GM18526 (cell line): ENCODE measurements around the gene FTMT.

Source experiments
- POLR2A ChIP-seq: IDR thresholded peaks from 3 replicates; pipeline ENCODE4 v1.6.1; 2011; ENCODE audit not compliant: insufficient read length; ENCODE audit errors: extremely low read depth

FTMT gene

GRCh38 chr5:121887727-121888126 is 36.0 kb downstream of the FTMT start:
- TF ChIP-seq POLR2A, result no peak

- no peak for TF ChIP-seq POLR2A
Measured at GRCh38 chr5:121890297-121890858, 38.7 kb downstream of the FTMT start.

DNA sequence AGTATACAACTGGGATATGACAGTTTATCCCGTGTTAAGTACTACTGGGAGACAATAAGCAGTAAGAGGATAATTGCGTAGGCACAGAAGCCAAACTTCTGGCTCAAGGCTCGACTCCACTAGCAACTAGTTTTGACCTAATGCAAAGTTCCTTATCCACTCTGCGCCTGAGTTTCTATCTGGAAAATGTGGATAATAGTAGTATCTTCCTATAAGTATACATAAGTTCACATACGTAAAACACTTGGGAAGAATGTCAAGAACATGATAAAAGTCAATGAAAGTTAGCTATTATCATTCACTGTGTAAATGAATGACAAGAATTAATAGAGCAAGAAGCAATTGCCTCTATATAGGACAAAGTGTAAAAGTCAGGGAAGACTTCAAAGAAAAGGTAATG is 45.7 kb downstream of the FTMT start:
- TF ChIP-seq POLR2A, result no peak

- no peak for TF ChIP-seq POLR2A
Measured at GRCh38 chr5:121899346-121899745, 47.7 kb downstream of the FTMT start.
